GM23338 (cell line): Measurements from ENCODE around the gene CFAP298. TPM values are rescaled to one million over a fixed set of nuclear protein-coding genes. Genes with fewer than 3 reads are reported as not detected.

Experiments
- ATAC-seq: fragments of 200-7000 bp; cut with Tn5 transposase; 3 replicates; pipeline ENCODE4 v1.9.1; 2020
- DNase-seq: peaks from one replicate; pipeline ENCODE4 v3.0.0-alpha.2; 2015; ENCODE audit warnings: low spot score
- H2AFZ ChIP-seq: fragments of 200-600 bp; sonication (generic); 2 replicates; pipeline ENCODE4 v1.8.0; 2016; ENCODE audit warnings: antibody characterized with exemption, mild to moderate bottlenecking, moderate library complexity
- H3F3A ChIP-seq: fragments of 200-600 bp; sonication (generic); replicated peaks from 2 replicates; pipeline ENCODE4 v1.8.0; 2017; ENCODE audit warnings: antibody characterized with exemption, mixed run types, low read depth
- H3K27ac ChIP-seq: fragments of 200-600 bp; sonication (generic); 2 replicates; pipeline ENCODE4 v1.6.1; 2016; ENCODE audit warnings: low read depth
- H3K27me3 ChIP-seq: fragments of 200-600 bp; sonication (generic); 2 replicates; pipeline ENCODE4 v1.8.0; 2016; ENCODE audit warnings: mild to moderate bottlenecking, mixed run types, moderate library complexity; ENCODE audit not compliant: insufficient read depth
- H3K36me3 ChIP-seq: fragments of 200-600 bp; sonication (generic); 2 replicates; pipeline ENCODE4 v1.8.0; 2016; ENCODE audit warnings: mild to moderate bottlenecking; ENCODE audit not compliant: insufficient read depth
- H3K4me1 ChIP-seq: fragments of 200-600 bp; sonication (generic); 2 replicates; pipeline ENCODE4 v1.8.0; 2016; ENCODE audit warnings: mild to moderate bottlenecking, moderate library complexity; ENCODE audit not compliant: insufficient read depth
- H3K4me2 ChIP-seq: fragments of 200-600 bp; sonication (generic); 2 replicates; pipeline ENCODE4 v1.7.1; 2017; ENCODE audit warnings: mixed run types
- H3K4me3 ChIP-seq: fragments of 200-600 bp; sonication (generic); 2 replicates; pipeline ENCODE4 v1.6.1; 2016; ENCODE audit warnings: mixed run types
- H3K79me2 ChIP-seq: fragments of 200-600 bp; sonication (generic); replicated peaks from 2 replicates; pipeline ENCODE4 v1.8.0; 2017; ENCODE audit warnings: mild to moderate bottlenecking; ENCODE audit not compliant: insufficient read depth
- H3K9me2 ChIP-seq: fragments of 200-600 bp; sonication (generic); 2 replicates; pipeline ENCODE4 v1.8.0; 2017; ENCODE audit not compliant: insufficient read depth
- H4K20me1 ChIP-seq: fragments of 200-600 bp; sonication (generic); replicated peaks from 2 replicates; pipeline ENCODE4 v1.8.0; 2017; ENCODE audit warnings: mild to moderate bottlenecking; ENCODE audit not compliant: insufficient read depth
- H3K27ac Mint-ChIP-seq: 2 replicates; pipeline ENCODE4 v1.8.0; 2020; ENCODE audit warnings: inconsistent platforms, mild to moderate bottlenecking, moderate library complexity, mixed read lengths
- H3K27me3 Mint-ChIP-seq: 3 replicates; pipeline ENCODE4 v1.8.0; 2022; ENCODE audit warnings: low read depth, mild to moderate bottlenecking, moderate library complexity, mixed read lengths, inconsistent platforms; ENCODE audit not compliant: insufficient read depth, poor library complexity
- H3K36me3 Mint-ChIP-seq: 3 replicates; pipeline ENCODE4 v1.8.0; 2021; ENCODE audit warnings: low read depth, mild to moderate bottlenecking, inconsistent platforms, moderate library complexity, mixed read lengths
- H3K4me1 Mint-ChIP-seq: 3 replicates; pipeline ENCODE4 v1.8.0; 2020; ENCODE audit warnings: mild to moderate bottlenecking, inconsistent platforms, mixed read lengths
- H3K4me3 Mint-ChIP-seq: 3 replicates; pipeline ENCODE4 v1.8.0; 2021; ENCODE audit warnings: moderate library complexity, mild to moderate bottlenecking, inconsistent platforms, mixed read lengths
- H3K9me3 Mint-ChIP-seq: 3 replicates; pipeline ENCODE4 v1.8.0; 2020; ENCODE audit warnings: moderate library complexity, mild to moderate bottlenecking, inconsistent platforms, mixed read lengths
- CREB1 ChIP-seq: fragments of 250-450 bp; sonication (Bioruptor Pico); IDR thresholded peaks from 2 replicates; pipeline ENCODE4 v1.5.0; 2020; ENCODE audit warnings: low read depth, mild to moderate bottlenecking, moderate library complexity
- EZH2 ChIP-seq: fragments of 200-600 bp; sonication (generic); IDR thresholded peaks from one replicate; pipeline ENCODE4 v1.8.0; 2017; ENCODE audit warnings: antibody characterized with exemption, mild to moderate bottlenecking, low read depth; ENCODE audit not compliant: unreplicated experiment
- JUNB ChIP-seq: IDR thresholded peaks from one replicate; pipeline ENCODE4 v1.6.1; 2016; ENCODE audit warnings: antibody characterized with exemption; ENCODE audit not compliant: unreplicated experiment
- NANOG ChIP-seq: IDR thresholded peaks from 2 replicates; pipeline ENCODE4 v1.6.1; 2016; ENCODE audit warnings: antibody characterized with exemption, borderline replicate concordance
- POLR2AphosphoS5 ChIP-seq: IDR thresholded peaks from 2 replicates; pipeline ENCODE4 v1.6.1; 2016; ENCODE audit warnings: antibody characterized with exemption, low read depth
- STAT1 ChIP-seq: IDR thresholded peaks from one replicate; pipeline ENCODE4 v1.6.1; 2016; ENCODE audit warnings: antibody characterized with exemption; ENCODE audit not compliant: unreplicated experiment
- ZNF114 ChIP-seq: fragments of 250-450 bp; sonication (Bioruptor Pico); IDR thresholded peaks from 2 replicates; pipeline ENCODE4 v1.5.0; 2020; ENCODE audit warnings: mild to moderate bottlenecking, moderate library complexity
- ZNF331 ChIP-seq: fragments of 250-450 bp; sonication (Bioruptor Pico); IDR thresholded peaks from 2 replicates; pipeline ENCODE4 v1.5.0; 2020; ENCODE audit warnings: low read depth, mild to moderate bottlenecking, moderate library complexity
- polyA plus RNA-seq: library from polyadenylated mRNA; unstranded; fragments of >200 nt; fragmentation: Nextera tagmentation; extraction: Ambion mirVana; gene quantifications from 2 replicates; pipeline ENCODE4 v1.2.1, GENCODE V29; 2016
- total RNA-seq: library from RNA; depleted of rRNA; stranded (reverse); fragments of >200 nt; shearing (Covaris generic); gene quantifications from 2 replicates; pipeline ENCODE4 v1.2.3, GENCODE V29; 2014
- TF ChIP-seq, protein P1 (sequence below), 2 experiments: fragments of 200-600 bp in 1 of 2; sonication (generic) in 1 of 2; conservative IDR thresholded peaks; 2 replicates each; pipeline versions ENCODE4 v1.5.1 to v1.6.1; 2016 to 2017; ENCODE audit warnings: antibody characterized with exemption in 2 of 2, low read depth in 2 of 2, mild to moderate bottlenecking in 2 of 2, moderate library complexity in 1 of 2
- TF ChIP-seq, protein P2 (sequence below): fragments of 250-450 bp; sonication (Bioruptor Pico); IDR thresholded peaks from 2 replicates; pipeline ENCODE4 v1.5.0; 2020; ENCODE audit warnings: mild to moderate bottlenecking, moderate library complexity
- TF ChIP-seq, protein P3 (sequence below): IDR thresholded peaks from 2 replicates; pipeline ENCODE4 v1.6.1; 2016; ENCODE audit warnings: antibody characterized with exemption

The CFAP298 gene
- total and polyA plus RNA-seq, 2 experiments from 2014 or later = 46.6 to 157 TPM

DNA sequence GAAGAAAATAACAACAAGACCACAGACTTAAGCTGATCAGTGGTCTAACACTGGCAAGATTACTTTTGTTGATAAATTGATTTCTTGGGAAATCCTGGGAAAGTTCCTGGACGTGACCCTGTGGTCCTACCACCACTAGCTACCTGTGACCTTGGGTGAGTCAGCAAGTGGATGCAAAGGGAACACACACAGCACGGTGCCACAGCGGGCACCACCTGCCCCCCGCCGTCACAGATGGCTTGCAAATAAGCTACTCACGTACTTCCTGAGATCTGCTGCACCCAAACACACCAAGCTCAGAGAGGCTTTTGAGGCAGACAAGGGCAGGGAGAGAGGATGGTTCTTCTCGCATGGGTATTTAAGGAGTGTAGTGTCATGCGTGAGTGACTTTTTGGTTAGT is 12.7 kb downstream of the CFAP298 start:
- TF ChIP-seq POLR2AphosphoS5 = no peak
- TF ChIP-seq JUNB = no peak
- Mint-ChIP-seq H3K36me3 (peaks cover 62% of the 10 kb centered on the region), H3K27ac (peak overlapping the region; percentile 48; the same call in 1 of the 2 replicates), H3K4me1 (peaks cover 44% of the 10 kb centered on the region), H3K27me3 (peaks cover 12% of the 10 kb centered on the region), H3K4me3 (no peak overlapping the region), H3K9me3 (no peaks in the 10 kb centered on the region)
- Histone ChIP-seq H3K4me1 (peaks cover 26% of the 10 kb centered on the region), H3K27me3 (no peaks in the 10 kb centered on the region), H3K27ac (no peak overlapping the region), H4K20me1 (peaks cover 13% of the 10 kb centered on the region), H3F3A (0 out of 2 replicates have a peak, but pooled peaks cover 18% of the 10 kb centered on the region), H2AFZ (no peak overlapping the region), H3K36me3 (peaks cover 27% of the 10 kb centered on the region), H3K79me2 (no peaks in the 10 kb centered on the region; the same call in 1 of the 2 replicates), H3K9me2 (no peaks in the 10 kb centered on the region), H3K4me2 (no peak overlapping the region), H3K4me3 (no peak overlapping the region)
- ATAC-seq = no peak
- no peak for DNase-seq

DNA sequence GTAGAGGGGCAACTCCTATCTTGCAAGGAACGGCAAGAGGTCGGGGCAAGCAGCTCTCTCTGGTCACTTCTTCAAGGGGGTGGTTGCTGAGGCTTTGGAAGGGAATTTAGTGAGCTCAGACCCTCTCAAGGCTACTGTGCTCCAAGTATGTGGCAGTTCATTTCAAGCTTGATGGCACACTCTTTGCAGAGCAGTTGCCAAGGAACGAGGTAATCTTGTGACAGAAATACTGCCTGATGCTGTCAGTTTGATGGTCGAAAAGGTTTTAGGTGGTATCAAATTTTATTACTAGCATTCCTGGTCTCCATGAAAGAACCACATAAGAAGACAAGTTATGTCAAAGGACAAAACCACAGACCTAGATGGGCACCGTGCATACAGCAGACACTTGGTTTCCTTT is 13.1 kb downstream of the CFAP298 start:
- Mint-ChIP-seq H3K27ac (peak overlapping the region; percentile 48; the same call in 1 of the 2 replicates), H3K4me1 (peaks cover 40% of the 10 kb centered on the region), H3K36me3 (peaks cover 57% of the 10 kb centered on the region)
- TF ChIP-seq, protein P1, sequence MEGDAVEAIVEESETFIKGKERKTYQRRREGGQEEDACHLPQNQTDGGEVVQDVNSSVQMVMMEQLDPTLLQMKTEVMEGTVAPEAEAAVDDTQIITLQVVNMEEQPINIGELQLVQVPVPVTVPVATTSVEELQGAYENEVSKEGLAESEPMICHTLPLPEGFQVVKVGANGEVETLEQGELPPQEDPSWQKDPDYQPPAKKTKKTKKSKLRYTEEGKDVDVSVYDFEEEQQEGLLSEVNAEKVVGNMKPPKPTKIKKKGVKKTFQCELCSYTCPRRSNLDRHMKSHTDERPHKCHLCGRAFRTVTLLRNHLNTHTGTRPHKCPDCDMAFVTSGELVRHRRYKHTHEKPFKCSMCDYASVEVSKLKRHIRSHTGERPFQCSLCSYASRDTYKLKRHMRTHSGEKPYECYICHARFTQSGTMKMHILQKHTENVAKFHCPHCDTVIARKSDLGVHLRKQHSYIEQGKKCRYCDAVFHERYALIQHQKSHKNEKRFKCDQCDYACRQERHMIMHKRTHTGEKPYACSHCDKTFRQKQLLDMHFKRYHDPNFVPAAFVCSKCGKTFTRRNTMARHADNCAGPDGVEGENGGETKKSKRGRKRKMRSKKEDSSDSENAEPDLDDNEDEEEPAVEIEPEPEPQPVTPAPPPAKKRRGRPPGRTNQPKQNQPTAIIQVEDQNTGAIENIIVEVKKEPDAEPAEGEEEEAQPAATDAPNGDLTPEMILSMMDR (conservative IDR thresholded peaks at IDR 0.05; ENCODE audit: low read depth in 2 of 2) = no peak
- TF ChIP-seq NANOG = no peak
- no peak for TF ChIP-seq ZNF331 (CRISPR knock-in tag)
- no peak for TF ChIP-seq ZNF114 (CRISPR knock-in tag)
- no peak for TF ChIP-seq JUNB
- no peak for TF ChIP-seq EZH2
- TF ChIP-seq, protein P2, sequence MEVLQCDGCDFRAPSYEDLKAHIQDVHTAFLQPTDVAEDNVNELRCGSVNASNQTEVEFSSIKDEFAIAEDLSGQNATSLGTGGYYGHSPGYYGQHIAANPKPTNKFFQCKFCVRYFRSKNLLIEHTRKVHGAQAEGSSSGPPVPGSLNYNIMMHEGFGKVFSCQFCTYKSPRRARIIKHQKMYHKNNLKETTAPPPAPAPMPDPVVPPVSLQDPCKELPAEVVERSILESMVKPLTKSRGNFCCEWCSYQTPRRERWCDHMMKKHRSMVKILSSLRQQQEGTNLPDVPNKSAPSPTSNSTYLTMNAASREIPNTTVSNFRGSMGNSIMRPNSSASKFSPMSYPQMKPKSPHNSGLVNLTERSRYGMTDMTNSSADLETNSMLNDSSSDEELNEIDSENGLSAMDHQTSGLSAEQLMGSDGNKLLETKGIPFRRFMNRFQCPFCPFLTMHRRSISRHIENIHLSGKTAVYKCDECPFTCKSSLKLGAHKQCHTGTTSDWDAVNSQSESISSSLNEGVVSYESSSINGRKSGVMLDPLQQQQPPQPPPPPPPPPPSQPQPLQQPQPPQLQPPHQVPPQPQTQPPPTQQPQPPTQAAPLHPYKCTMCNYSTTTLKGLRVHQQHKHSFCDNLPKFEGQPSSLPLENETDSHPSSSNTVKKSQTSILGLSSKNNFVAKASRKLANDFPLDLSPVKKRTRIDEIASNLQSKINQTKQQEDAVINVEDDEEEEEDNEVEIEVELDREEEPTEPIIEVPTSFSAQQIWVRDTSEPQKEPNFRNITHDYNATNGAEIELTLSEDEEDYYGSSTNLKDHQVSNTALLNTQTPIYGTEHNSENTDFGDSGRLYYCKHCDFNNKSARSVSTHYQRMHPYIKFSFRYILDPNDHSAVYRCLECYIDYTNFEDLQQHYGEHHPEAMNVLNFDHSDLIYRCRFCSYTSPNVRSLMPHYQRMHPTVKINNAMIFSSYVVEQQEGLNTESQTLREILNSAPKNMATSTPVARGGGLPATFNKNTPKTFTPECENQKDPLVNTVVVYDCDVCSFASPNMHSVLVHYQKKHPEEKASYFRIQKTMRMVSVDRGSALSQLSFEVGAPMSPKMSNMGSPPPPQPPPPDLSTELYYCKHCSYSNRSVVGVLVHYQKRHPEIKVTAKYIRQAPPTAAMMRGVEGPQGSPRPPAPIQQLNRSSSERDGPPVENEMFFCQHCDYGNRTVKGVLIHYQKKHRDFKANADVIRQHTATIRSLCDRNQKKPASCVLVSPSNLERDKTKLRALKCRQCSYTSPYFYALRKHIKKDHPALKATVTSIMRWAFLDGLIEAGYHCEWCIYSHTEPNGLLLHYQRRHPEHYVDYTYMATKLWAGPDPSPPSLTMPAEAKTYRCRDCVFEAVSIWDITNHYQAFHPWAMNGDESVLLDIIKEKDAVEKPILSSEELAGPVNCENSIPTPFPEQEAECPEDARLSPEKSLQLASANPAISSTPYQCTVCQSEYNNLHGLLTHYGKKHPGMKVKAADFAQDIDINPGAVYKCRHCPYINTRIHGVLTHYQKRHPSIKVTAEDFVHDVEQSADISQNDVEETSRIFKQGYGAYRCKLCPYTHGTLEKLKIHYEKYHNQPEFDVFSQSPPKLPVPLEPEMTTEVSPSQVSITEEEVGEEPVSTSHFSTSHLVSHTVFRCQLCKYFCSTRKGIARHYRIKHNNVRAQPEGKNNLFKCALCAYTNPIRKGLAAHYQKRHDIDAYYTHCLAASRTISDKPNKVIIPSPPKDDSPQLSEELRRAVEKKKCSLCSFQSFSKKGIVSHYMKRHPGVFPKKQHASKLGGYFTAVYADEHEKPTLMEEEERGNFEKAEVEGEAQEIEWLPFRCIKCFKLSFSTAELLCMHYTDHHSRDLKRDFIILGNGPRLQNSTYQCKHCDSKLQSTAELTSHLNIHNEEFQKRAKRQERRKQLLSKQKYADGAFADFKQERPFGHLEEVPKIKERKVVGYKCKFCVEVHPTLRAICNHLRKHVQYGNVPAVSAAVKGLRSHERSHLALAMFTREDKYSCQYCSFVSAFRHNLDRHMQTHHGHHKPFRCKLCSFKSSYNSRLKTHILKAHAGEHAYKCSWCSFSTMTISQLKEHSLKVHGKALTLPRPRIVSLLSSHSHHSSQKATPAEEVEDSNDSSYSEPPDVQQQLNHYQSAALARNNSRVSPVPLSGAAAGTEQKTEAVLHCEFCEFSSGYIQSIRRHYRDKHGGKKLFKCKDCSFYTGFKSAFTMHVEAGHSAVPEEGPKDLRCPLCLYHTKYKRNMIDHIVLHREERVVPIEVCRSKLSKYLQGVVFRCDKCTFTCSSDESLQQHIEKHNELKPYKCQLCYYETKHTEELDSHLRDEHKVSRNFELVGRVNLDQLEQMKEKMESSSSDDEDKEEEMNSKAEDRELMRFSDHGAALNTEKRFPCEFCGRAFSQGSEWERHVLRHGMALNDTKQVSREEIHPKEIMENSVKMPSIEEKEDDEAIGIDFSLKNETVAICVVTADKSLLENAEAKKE (CRISPR knock-in tag) = no peak
- TF ChIP-seq, protein P3, sequence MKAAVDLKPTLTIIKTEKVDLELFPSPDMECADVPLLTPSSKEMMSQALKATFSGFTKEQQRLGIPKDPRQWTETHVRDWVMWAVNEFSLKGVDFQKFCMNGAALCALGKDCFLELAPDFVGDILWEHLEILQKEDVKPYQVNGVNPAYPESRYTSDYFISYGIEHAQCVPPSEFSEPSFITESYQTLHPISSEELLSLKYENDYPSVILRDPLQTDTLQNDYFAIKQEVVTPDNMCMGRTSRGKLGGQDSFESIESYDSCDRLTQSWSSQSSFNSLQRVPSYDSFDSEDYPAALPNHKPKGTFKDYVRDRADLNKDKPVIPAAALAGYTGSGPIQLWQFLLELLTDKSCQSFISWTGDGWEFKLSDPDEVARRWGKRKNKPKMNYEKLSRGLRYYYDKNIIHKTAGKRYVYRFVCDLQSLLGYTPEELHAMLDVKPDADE = no peak
- TF ChIP-seq CREB1 (CRISPR knock-in tag) = no peak
- TF ChIP-seq STAT1 = no peak

More for the DNA sequence above, 13.1 kb downstream of the CFAP298 start:
- Mint-ChIP-seq H3K27me3 (peaks cover 10% of the 10 kb centered on the region), H3K9me3 (no peaks in the 10 kb centered on the region), H3K4me3 (no peak overlapping the region)
- Histone ChIP-seq H3F3A (0 out of 2 replicates have a peak, but pooled peaks cover 16% of the 10 kb centered on the region), H2AFZ (no peak overlapping the region), H3K36me3 (peaks cover 27% of the 10 kb centered on the region), H3K79me2 (no peaks in the 10 kb centered on the region; the same call in 1 of the 2 replicates), H3K27me3 (no peaks in the 10 kb centered on the region), H3K4me1 (peaks cover 23% of the 10 kb centered on the region), H3K4me3 (no peak overlapping the region), H3K27ac (no peak overlapping the region), H3K9me2 (no peaks in the 10 kb centered on the region), H4K20me1 (peaks cover 13% of the 10 kb centered on the region), H3K4me2 (no peak overlapping the region)
- no peak for DNase-seq
- ATAC-seq = no peak
